Measurements from ENCODE around the gene FARSB. TPM values are rescaled to one million over a fixed set of nuclear protein-coding genes. Genes with fewer than 3 reads are reported as not detected.

FARSB gene
- total RNA-seq, 1 donor from 2014 or later, result 13.3 TPM

DNA sequence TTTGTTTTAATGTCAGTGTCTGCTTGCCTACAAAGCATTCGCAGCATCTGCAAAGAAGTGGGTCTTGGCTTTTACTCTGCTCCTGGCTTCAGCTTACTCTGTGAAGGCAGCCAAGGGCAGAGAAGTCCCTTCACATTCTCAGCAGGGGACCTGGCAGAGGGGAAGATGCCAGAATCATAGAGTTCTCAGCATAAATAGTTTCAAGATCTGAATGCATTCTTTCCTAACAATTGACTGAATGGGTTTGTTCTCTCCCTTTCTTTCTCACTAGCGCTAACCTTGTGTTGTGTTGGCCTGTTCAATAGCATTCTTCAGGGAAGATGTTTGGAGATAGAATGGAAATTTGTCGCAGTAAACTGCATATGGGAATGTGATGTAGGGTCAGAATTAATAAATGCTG, 106.9 kb downstream of the FARSB start:
- Histone ChIP-seq H3K4me1 (peaks cover 20% of the 10 kb centered on the region), H3K4me3 (no peak overlapping the region), H3K27ac (no peak overlapping the region), H3K27me3 (no peaks in the 10 kb centered on the region), H3K9me3 (no peaks in the 10 kb centered on the region), H3K36me3 (no peaks in the 10 kb centered on the region)
- TF ChIP-seq POLR2A (IDR thresholded peaks at IDR 0.05), result no peak
- DNase-seq (ENCODE audit: extremely low spot score in 2 of 2), result no peak
- intact Hi-C loops (cut with DNase I), result no loop called here

DNA sequence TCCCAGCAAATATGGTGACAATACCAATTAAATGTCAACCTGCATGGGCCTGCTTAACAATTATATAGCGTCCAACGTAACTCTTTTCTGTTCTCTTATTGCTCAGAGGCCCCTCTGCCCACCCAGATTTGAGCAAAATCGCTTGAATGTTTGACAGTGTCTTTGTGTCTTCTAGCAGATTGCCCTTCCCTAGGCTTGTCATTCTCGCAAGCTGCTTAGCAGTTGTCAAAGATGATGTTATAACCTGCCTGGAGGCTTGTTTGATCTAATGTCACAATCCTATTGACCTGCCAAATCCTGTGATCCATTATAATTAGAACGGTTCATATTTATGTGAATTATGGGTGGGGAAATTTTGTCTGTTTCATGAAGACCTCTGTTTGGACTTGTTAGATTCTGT, 108.8 kb downstream of the FARSB start:
- no peak for DNase-seq (ENCODE audit: extremely low spot score in 2 of 2)
- Histone ChIP-seq H3K36me3 (no peaks in the 10 kb centered on the region), H3K4me3 (no peak overlapping the region), H3K27ac (no peak overlapping the region), H3K4me1 (peaks cover 20% of the 10 kb centered on the region), H3K9me3 (no peaks in the 10 kb centered on the region), H3K27me3 (no peaks in the 10 kb centered on the region)
- no peak for TF ChIP-seq POLR2AphosphoS5 (IDR thresholded peaks at IDR 0.05; ENCODE audit: insufficient read depth in 1 of 2, low read depth in 1 of 2)
- TF ChIP-seq, protein P1, sequence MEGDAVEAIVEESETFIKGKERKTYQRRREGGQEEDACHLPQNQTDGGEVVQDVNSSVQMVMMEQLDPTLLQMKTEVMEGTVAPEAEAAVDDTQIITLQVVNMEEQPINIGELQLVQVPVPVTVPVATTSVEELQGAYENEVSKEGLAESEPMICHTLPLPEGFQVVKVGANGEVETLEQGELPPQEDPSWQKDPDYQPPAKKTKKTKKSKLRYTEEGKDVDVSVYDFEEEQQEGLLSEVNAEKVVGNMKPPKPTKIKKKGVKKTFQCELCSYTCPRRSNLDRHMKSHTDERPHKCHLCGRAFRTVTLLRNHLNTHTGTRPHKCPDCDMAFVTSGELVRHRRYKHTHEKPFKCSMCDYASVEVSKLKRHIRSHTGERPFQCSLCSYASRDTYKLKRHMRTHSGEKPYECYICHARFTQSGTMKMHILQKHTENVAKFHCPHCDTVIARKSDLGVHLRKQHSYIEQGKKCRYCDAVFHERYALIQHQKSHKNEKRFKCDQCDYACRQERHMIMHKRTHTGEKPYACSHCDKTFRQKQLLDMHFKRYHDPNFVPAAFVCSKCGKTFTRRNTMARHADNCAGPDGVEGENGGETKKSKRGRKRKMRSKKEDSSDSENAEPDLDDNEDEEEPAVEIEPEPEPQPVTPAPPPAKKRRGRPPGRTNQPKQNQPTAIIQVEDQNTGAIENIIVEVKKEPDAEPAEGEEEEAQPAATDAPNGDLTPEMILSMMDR (IDR thresholded peaks at IDR 0.05), result no peak
- no peak for TF ChIP-seq POLR2A (IDR thresholded peaks at IDR 0.05)
- intact Hi-C loops (cut with DNase I), result no loop called here

DNA sequence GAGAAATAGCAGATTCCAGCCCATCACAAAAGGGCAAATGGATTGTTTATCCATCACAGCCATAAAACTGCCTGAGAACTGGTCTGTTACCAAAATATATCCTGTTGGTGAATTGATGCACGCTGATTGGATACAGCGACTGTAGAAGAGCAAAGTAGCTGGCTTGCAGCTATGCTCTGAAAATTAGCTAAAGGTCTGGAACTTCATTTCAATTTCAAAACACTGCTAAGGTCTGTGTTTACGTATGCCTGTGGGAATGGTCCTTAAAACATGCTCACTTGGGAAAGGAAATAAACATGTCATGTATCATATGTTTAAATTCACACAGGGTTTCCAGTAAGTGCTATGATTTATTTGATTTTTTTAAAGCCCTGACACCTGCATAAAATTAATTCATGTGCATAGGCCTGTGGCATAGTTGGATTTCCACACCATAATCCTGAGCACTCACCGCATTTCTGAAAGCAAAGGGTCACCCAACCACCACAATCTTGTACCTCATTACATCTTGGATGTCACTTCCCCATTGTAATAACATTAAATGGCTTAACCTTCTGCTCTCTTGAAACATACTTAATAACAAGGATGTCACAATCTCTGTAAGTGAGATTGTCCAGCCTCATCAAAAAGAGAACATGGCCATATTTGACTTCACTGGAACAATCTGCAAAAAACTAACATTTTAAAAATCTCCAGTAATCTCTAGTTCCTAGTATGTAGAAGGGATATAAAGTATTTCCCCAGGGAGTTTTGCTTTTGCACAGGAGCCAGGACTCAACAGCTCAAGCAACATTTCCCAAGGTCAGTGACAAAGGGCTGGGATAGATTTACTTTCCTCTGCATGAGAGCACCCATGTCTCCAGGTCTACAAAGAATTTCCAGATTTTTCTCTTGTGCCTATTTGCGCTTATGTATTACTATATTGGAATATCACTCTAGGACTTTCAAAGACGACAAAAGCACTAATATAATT, 109.8 kb downstream of the FARSB start:
- intact Hi-C loops (cut with DNase I), result no loop called here
- H3K27ac ChIP-seq, result no peak overlapping the region
- DNase-seq (ENCODE audit: extremely low spot score in 2 of 2), result no peak
- TF ChIP-seq, protein P1 (IDR thresholded peaks at IDR 0.05), result no peak
- no peak for TF ChIP-seq POLR2A (IDR thresholded peaks at IDR 0.05)
- no peak for TF ChIP-seq POLR2AphosphoS5 (IDR thresholded peaks at IDR 0.05; ENCODE audit: insufficient read depth in 1 of 2, low read depth in 1 of 2)
- H3K36me3 ChIP-seq, result no peaks in the 10 kb centered on the region
- peaks cover 20% of the 10 kb centered on the region for H3K4me1 ChIP-seq
- H3K4me3 ChIP-seq, result no peak overlapping the region
- H3K9me3 ChIP-seq, result no peaks in the 10 kb centered on the region
- H3K27me3 ChIP-seq, result no peaks in the 10 kb centered on the region

DNA sequence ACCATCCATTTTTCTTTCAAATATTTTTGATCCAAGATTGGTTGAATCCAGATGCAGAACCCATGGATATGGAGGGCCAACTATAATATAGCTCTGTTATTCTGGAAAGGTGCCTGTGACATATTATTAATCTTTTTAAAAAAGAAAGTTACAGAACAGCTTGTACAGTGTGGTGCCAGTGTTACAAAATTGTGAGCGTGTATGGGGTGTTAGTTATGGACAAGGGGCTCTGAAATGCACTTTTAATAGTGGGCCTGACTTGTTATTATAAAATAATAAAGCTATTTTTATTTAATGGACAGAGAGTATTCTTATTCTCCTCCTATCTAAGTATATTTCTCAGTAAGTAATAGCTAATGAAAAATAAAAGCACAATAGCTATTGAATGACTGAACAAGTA, 111.2 kb downstream of the FARSB start:
- no peak overlapping the region for H3K4me3 ChIP-seq
- intact Hi-C loops (cut with DNase I), result no loop called here
- H3K36me3 ChIP-seq, result no peaks in the 10 kb centered on the region
- no peak overlapping the region for H3K27ac ChIP-seq
- H3K27me3 ChIP-seq, result no peaks in the 10 kb centered on the region
- peaks cover 20% of the 10 kb centered on the region for H3K4me1 ChIP-seq
- TF ChIP-seq, protein P1 (IDR thresholded peaks at IDR 0.05), result no peak
- TF ChIP-seq POLR2AphosphoS5 (IDR thresholded peaks at IDR 0.05; ENCODE audit: insufficient read depth in 1 of 2, low read depth in 1 of 2) (no peak), POLR2A (IDR thresholded peaks at IDR 0.05) (no peak)
- H3K9me3 ChIP-seq, result no peaks in the 10 kb centered on the region
- DNase-seq (ENCODE audit: extremely low spot score in 2 of 2), result no peak

DNA sequence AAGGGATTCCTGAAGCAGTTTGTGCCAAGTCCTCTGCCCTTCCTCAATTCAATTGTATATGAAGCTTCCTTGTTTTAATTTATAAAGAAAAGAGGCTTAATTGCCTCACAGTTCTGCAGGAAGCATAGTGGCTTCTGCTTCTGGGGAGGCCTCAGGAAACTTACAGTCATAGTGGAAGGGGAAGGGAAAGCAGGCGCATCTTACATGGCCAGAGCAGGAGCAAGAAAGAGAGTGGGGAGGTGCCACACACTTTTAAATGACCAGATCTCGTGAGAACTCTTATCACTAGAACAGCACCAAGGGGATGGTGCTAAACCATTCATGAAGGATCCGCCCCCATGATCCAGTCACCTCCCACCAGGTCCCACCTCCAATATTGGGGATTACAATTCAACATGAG, 117.4 kb downstream of the FARSB start:
- no peak overlapping the region for H3K27ac ChIP-seq
- DNase-seq (ENCODE audit: extremely low spot score in 2 of 2), result no peak
- intact Hi-C loops (cut with DNase I), result no loop called here
- no peaks in the 10 kb centered on the region for H3K36me3 ChIP-seq
- no peaks in the 10 kb centered on the region for H3K27me3 ChIP-seq
- no peaks in the 10 kb centered on the region for H3K9me3 ChIP-seq
- H3K4me1 ChIP-seq, result no peaks in the 10 kb centered on the region
- TF ChIP-seq, protein P1 (IDR thresholded peaks at IDR 0.05), result no peak
- TF ChIP-seq POLR2AphosphoS5 (IDR thresholded peaks at IDR 0.05; ENCODE audit: insufficient read depth in 1 of 2, low read depth in 1 of 2) (no peak), POLR2A (IDR thresholded peaks at IDR 0.05) (no peak)
- H3K4me3 ChIP-seq, result no peak overlapping the region

Data from vagina (tissue), 2 donors.